A549 treated with DMSO at 1 μM for 4 hours (cell line): ENCODE data around the gene C5orf15. TPM values are rescaled to one million over a fixed set of nuclear protein-coding genes. Genes with fewer than 3 reads are reported as not detected.

Experiments
- total RNA-seq: library from RNA; stranded (reverse); fragments of 200-300 nt; extraction: Qiagen RNA extraction; gene quantifications from 5 replicates; pipeline ENCODE4 v1.2.3, GENCODE V29; 2022; ENCODE audit warnings: low read depth

Gene C5orf15
- 44.9 to 66.0 TPM (median 58.7 TPM) in 5 replicates for total RNA-seq

GRCh38 chr5:133968204-133968980, at the start of gene C5orf15:
Gene C5orf15 (minus strand): TSS chr5:133968625. CDS start chr5:133968584, 41 bp downstream.

GRCh38 chr5:134004626-134005416, 36.4 kb upstream of the C5orf15 start, which contains the start of gene VDAC1:
Gene VDAC1 (minus strand): TSS chr5:134004975. CDS start chr5:133993012, 11,963 bp downstream.

Other genes starting within 250 kb of the C5orf15 start
- 371 to 424 TPM (median 412 TPM) in 5 replicates for gene VDAC1, start 36.4 kb upstream of the C5orf15 start, total RNA-seq
- 17.0 to 20.7 TPM (median 17.1 TPM) in 5 replicates for gene TCF7, start 146.1 kb upstream of the C5orf15 start, total RNA-seq
- 616 to 716 TPM (median 656 TPM) in 5 replicates for gene SKP1, start 208.3 kb upstream of the C5orf15 start, total RNA-seq